Measurements from ENCODE around the gene COL5A1. TPM values are rescaled to one million over a fixed set of nuclear protein-coding genes. Genes with fewer than 3 reads are reported as not detected.

The COL5A1 gene
- total and polyA plus RNA-seq, 2 experiments from 2014 or later, result 2.5 to 13.1 TPM

GRCh38 chr9:134838651-134839454 is 197.2 kb downstream of the COL5A1 start:
- Histone ChIP-seq H3K9me2 (ENCODE audit: insufficient read depth) (no peaks in the 10 kb centered on the region), H3K27ac (ENCODE audit: low read depth) (no peak overlapping the region), H3K27me3 (ENCODE audit: insufficient read depth) (no peaks in the 10 kb centered on the region), H3F3A (replicated peaks; ENCODE audit: low read depth) (no peaks in the 10 kb centered on the region), H3K79me2 (replicated peaks; ENCODE audit: insufficient read depth) (no peaks in the 10 kb centered on the region), H3K4me3 (no peak overlapping the region), H3K36me3 (ENCODE audit: insufficient read depth) (no peaks in the 10 kb centered on the region), H2AFZ (no peak overlapping the region), H3K4me1 (ENCODE audit: insufficient read depth) (no peaks in the 10 kb centered on the region), H4K20me1 (replicated peaks; ENCODE audit: insufficient read depth) (no peaks in the 10 kb centered on the region), H3K4me2 (no peak overlapping the region)
- no peak for DNase-seq (ENCODE audit: low spot score)
- no peaks in the 10 kb centered on the region for H3K36me3 Mint-ChIP-seq (ENCODE audit: low read depth)
- TF ChIP-seq JUNB (IDR thresholded peaks at IDR 0.05; ENCODE audit: unreplicated experiment) (no peak), CTCF (conservative IDR thresholded peaks at IDR 0.05; ENCODE audit: low read depth in 2 of 2) (no peak), ETS1 (IDR thresholded peaks at IDR 0.05) (no peak)
- no peak for ATAC-seq
- H3K4me3 Mint-ChIP-seq, result no peak overlapping the region
- no peak overlapping the region; the same call in 1 of the 2 replicates for H3K27ac Mint-ChIP-seq
- H3K4me1 Mint-ChIP-seq, result no peaks in the 10 kb centered on the region
- H3K27me3 Mint-ChIP-seq (ENCODE audit: insufficient read depth, low read depth, poor library complexity), result peaks cover 9% of the 10 kb centered on the region
- H3K9me3 Mint-ChIP-seq, result no peaks in the 10 kb centered on the region

- H4K20me1 ChIP-seq (replicated peaks; ENCODE audit: insufficient read depth), result no peaks in the 10 kb centered on the region
- no peaks in the 10 kb centered on the region for H3K27me3 ChIP-seq (ENCODE audit: insufficient read depth)
- H3K79me2 ChIP-seq (replicated peaks; ENCODE audit: insufficient read depth), result no peaks in the 10 kb centered on the region
- H2AFZ ChIP-seq, result no peak overlapping the region
- H3K27me3 Mint-ChIP-seq (ENCODE audit: insufficient read depth, low read depth, poor library complexity), result peaks cover 8% of the 10 kb centered on the region
- no peaks in the 10 kb centered on the region for H3K4me1 Mint-ChIP-seq
- H3K36me3 Mint-ChIP-seq (ENCODE audit: low read depth), result no peaks in the 10 kb centered on the region
- no peaks in the 10 kb centered on the region for H3K9me2 ChIP-seq (ENCODE audit: insufficient read depth)
- no peaks in the 10 kb centered on the region for H3K36me3 ChIP-seq (ENCODE audit: insufficient read depth)
- TF ChIP-seq JUNB (IDR thresholded peaks at IDR 0.05; ENCODE audit: unreplicated experiment), result no peak
- TF ChIP-seq ETS1 (IDR thresholded peaks at IDR 0.05), result no peak
- peak; percentile 36 to 70 for TF ChIP-seq CTCF (conservative IDR thresholded peaks at IDR 0.05; ENCODE audit: low read depth in 2 of 2)
- no peak for TF ChIP-seq EZH2 (IDR thresholded peaks at IDR 0.05; ENCODE audit: low read depth, unreplicated experiment)
- TF ChIP-seq REST (IDR thresholded peaks at IDR 0.05; ENCODE audit: unreplicated experiment), result no peak
- no peak for TF ChIP-seq ZNF331 (CRISPR knock-in tag; IDR thresholded peaks at IDR 0.05; ENCODE audit: low read depth)
- no peak for TF ChIP-seq STAT1 (IDR thresholded peaks at IDR 0.05; ENCODE audit: unreplicated experiment)
- no peak overlapping the region for H3K27ac ChIP-seq (ENCODE audit: low read depth)
- H3K4me3 Mint-ChIP-seq, result no peak overlapping the region
- DNase-seq (ENCODE audit: low spot score) (peak; percentile 52), ATAC-seq (peak; percentile 84)
- no peaks in the 10 kb centered on the region for H3K4me1 ChIP-seq (ENCODE audit: insufficient read depth)
- H3K27ac Mint-ChIP-seq, result no peak overlapping the region; the same call in 1 of the 2 replicates
- no peaks in the 10 kb centered on the region for H3K9me3 Mint-ChIP-seq
- H3K4me3 ChIP-seq, result no peak overlapping the region
- no peak overlapping the region for H3K4me2 ChIP-seq
- no peaks in the 10 kb centered on the region for H3F3A ChIP-seq (replicated peaks; ENCODE audit: low read depth)
These were observed 198.0 kb downstream of the COL5A1 start for GRCh38 chr9:134839455-134840125.

Data from GM23338 (cell line).